ENCODE data around the gene HEXD.

The HEXD gene

DNA sequence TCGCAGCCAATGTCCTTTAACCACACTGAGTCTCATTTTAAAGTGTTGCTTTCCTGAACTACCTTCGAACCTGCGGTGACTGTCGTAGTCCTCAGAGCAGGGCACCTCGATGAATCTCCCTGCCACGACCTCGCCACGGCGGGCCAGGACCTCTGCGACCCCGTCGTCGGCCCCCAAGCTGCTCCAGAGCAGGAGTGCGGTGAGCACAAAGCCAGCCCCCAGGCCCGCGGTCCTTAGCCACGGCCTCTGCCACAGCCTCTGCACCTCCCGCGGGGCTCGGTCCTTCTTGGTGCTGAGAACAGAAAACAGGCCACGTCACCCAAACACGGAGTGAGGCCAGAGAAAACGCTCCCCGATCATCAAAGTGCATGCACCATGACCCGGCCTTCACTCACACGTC is 2.8 kb upstream of the HEXD start:
- no peak for DNase-seq (ENCODE audit: low spot score)

DNA sequence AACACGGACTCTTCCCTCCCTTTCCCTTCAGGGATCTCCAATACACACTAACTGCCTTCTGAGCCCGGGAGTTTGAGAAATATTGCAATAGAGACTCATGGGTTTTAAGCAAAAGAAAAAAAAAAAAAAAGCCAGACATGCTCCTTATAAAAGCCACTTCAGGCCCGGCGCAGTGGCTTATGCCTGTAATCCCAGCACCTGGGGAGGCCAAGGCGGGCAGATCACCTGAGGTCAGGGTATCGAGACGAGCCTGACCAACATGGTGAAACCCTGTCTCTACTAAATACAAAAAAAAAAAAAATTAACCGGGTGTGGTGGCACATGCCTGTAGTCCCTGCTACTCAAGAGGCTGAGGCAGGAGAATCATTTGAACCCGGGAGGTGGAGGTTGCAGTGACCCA is 2.4 kb upstream of the HEXD start:
- no peak for DNase-seq (ENCODE audit: low spot score)

- DNase-seq (ENCODE audit: low spot score): no peak
Observed at GRCh38 chr17:82416264-82416663, 1.9 kb upstream of the HEXD start.

DNA sequence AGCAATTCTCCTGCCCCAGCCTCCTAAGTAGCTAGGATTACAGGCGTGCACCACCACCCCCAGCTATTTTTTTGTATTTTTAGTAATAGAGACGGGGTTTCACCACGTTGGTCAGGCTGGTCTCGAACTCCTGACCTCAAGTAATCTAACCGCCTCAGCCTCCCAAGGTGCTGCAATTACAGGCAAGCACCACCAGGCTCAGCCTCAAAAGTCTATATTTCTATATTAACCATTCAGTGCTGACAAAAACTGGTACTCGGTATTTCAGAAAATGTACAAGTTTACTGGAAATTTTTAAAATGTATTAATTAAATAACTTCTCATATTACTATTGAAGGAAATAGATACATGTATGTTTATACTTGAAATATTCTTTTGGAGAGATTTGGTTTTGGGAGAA is 1.4 kb upstream of the HEXD start:
- no peak for DNase-seq (ENCODE audit: low spot score)

DNA sequence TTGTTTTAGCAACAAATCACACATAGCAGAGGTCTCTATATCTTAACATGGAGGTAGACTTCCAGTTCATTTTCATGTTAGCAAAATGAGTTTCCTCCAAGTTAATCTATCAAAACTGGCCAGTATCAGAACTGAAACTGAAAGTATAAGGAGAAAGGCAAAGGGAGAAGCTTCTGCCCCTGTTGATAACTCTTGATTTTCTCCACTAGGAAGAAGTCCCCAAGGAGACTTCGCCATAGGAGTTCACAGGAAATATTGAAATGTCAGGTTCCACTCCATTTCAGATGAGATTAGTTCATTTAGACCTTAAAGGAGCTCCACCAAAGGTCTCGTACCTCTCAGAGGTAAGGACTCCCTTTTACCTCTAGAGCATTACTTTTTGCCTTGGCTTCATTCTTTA is 1.4 kb downstream of the HEXD start:
- no peak for DNase-seq (ENCODE audit: low spot score)

GRCh38 chr17:82424001-82424862 is 6.1 kb downstream of the HEXD start:
- DNase-seq (ENCODE audit: low spot score): no peak

DNA sequence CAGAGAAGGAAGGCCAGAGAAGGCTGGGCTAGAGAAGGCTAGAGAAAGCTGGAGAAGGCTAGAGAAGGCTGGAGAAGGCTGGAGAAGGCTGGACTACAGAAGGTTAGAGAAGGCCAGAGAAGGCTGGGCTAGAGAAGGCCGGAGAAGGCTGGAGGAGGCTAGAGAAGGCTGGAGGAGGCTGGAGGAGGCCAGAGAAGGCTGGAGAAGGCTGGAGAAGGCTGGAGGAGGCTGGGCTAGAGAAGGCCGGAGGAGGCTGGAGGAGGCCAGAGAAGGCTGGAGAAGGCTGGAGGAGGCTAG is 6.7 kb downstream of the HEXD start:
- DNase-seq (ENCODE audit: low spot score): no peak

DNA sequence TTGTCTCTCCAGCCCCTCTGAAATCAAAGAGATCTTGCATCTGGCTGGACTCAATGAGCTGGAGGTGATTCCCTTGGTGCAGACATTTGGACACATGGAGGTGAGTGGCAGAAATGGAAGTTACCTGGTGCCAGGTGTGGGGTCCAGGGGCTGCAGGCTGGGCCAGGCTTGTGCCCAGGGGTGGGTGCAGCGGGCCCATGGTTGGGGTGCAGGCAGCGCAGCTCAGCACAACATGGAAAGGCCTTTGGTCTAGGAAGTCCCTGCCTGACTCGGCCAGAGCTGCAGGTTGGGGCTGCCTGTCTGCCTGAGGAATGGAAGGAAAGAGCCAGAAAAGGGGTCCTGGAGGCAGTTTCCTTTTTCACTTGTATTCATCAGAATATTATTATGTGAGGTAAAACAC is 10.4 kb downstream of the HEXD start:
- peak; percentile 36 for DNase-seq (ENCODE audit: low spot score)

DNA sequence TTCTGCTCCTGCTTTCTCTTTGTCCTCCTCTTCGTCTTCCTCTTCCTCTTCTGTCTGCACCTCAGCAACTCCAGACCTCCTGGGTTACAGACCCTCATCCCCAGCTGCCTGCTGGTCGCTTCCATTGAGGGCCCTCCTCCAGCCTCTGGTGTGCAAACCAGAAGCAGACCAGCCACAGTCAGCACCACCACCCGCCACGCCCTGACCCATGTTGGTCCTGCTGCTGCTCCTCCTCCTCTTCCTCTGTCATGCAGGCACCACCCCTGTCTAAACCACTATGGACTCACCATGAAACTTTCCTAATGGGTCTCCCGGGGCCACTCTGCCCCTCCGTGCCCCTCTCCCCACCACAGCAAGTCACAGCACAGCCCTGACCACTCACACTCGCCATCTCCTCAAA is 11.7 kb downstream of the HEXD start:
- no peak for DNase-seq (ENCODE audit: low spot score)

GRCh38 chr17:82432017-82432416 is 13.9 kb downstream of the HEXD start:
- peak; percentile 34 for DNase-seq (ENCODE audit: low spot score)

DNA sequence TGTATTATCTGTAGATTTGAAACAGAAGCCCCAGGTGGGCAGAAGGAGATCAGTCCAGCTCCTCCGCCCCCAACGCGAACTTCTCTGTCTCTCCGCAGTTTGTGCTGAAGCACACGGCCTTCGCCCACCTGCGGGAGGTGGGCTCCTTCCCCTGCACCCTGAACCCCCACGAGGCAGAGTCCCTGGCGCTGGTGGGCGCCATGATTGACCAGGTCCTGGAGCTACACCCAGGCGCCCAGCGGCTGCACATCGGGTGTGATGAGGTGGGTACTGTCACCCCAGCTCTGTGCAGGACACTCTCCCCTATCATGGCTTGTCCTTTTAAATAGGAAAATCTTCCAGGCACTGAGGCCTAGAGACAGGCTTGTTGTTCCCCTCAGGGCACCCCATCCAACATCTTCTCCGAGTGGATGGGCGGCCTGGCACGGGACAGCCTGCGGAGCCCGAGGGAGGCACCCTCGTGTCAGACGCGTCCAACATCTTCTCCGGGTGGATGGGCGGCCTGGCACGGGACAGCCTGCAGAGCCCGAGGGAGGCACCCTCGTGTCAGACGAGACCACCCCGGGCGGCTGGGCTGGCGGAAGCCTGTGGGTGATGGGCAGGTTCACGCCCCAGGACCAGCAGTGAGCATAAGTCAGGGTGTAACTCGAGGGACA is 15.5 kb downstream of the HEXD start:
- DNase-seq (ENCODE audit: low spot score): peak; percentile 41

GRCh38 chr17:82434216-82434565 is 16.0 kb downstream of the HEXD start:
- peak; percentile 35 for DNase-seq (ENCODE audit: low spot score)

DNA sequence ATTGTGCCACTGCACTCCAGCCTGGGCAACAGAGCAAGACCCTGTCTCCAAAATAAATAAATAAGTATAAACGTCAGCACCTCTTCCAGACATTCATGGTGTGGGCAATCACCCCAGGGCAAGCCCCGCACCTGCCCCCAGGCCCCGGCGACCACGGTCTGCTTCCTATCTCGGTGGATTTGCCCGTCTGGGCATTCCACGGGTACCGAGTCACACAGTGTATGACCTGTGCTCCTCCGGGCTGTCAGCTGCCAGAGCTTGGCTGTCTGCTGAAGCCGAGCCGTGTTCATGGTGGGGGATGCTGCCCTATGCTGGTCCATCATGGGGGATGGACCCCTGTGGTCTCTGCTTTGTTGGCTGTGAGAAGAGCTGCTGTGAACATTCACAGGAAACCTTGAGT is 17.0 kb downstream of the HEXD start:
- DNase-seq (ENCODE audit: low spot score): peak; percentile 37

- DNase-seq (ENCODE audit: low spot score): peak; percentile 36
Observed at GRCh38 chr17:82435601-82436583, 17.7 kb downstream of the HEXD start.

DNA sequence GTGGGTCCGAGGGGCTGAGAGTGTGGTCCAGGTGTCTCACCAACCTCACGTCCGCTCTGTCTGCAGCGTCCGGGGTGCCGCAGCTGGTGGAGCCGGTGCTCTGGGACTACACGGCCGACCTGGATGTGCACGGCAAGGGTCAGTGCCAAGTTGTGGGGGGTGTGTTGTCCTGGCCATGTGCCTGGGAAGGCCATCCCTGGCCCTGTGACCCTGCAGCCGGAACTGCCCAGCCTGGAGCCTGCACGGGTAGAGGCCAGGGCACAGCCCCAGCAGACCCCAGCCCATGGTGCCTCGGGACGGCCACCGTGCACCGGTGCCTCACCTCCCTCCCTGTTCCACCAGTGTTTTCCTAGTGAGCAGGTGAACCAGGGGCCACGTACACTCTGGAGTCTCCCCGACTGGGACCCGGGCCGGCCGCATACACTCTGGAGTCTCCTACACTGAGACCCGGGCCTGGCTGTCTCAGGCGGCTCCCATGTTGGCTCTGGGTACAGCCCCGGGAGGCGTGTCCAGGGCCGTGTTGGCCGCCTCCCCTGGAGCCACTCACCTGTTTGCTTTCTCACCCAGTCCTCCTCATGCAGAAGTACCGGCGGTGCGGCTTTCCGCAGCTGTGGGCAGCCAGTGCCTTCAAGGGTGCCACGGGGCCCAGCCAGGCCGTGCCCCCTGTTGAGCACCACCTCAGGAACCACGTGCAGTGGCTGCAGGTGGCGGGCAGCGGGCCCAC is 18.6 kb downstream of the HEXD start:
- peak; percentile 41 for DNase-seq (ENCODE audit: low spot score)

- DNase-seq (ENCODE audit: low spot score): peak; percentile 32
Observed at GRCh38 chr17:82437325-82437668, 19.1 kb downstream of the HEXD start.

- DNase-seq (ENCODE audit: low spot score): peak; percentile 41
Observed at GRCh38 chr17:82438401-82439193, 20.4 kb downstream of the HEXD start.

DNA sequence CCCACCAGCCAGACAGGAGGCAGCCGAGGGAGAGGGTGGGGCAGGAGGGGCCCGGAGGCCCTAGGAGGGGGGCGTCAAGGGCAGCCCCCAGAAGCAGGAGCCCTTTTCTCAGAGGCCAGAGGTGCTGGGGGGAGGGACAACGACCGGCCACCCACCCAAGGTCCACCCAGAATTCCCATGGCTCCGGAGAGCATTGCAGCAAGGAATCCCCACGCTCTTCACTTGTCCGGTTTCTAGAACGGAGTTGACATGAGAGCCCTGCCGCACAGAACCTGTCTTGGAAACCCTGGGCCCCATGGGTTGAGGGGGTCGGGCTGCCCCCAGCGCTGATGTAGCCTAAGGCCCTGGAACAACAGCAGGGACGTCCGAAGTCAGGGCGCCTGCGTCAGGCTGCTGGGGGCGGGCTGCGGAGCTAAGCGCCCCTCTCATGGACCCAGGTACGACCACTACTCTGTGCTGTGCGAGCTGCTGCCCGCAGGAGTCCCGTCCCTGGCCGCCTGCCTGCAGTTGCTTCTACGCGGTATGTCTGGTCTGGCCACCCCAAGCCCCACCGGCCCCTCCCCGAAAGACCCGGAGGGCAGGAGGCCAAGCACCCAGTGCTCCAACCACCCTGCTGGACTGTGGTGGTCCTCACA is 21.2 kb downstream of the HEXD start:
- peak; percentile 45 for DNase-seq (ENCODE audit: low spot score)

- no peak for DNase-seq (ENCODE audit: low spot score)
Observed at GRCh38 chr17:82439829-82440365, 21.8 kb downstream of the HEXD start.

DNA sequence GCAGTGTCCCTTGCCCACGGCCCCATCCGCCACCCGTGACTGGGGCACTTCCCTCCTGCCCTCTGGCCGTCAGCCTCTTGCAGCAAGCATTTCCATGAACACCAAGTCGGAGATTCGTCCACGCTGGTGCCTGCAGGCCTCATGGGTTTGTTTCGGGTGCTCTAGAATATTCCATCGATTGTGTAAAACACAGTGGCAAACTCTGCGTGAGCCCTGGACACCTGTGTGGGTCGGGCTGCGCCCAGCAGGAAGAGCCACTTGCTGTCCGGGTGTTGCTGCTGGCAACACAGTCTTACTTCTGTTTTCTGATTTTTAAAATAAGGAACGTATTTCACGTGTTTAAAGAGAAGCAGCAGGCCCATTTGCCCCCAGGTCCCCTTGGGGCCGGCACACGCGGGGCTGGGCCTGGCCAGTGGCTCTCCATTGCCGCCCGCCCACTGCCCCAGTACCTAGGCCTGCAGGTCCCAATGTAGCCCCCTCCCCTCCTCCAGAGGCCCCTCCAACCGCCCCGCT is 22.4 kb downstream of the HEXD start:
- no peak for DNase-seq (ENCODE audit: low spot score)

Measured in D341Med (cell line).